ENCODE data around the gene CAPN3.

CAPN3 gene

DNA sequence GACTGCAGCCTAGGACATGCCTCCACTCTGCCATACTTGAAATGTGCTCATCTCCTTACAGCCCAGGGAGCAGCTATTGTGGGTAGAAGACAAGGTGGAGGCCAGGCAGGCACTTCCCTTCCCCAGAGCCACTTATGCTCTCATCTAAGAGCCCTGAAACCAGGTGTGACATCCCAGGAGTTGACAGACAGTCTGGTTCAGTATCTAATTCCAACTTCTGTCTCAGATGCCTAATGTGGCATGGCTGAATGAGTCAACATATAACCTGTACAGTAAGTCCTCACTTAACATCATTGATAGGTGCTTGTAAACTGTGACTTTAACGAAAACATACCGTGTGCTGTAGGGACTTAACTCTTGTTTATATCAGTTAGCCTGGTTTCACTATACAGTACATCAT lies 1.2 kb upstream of the CAPN3 start:
- no peak for DNase-seq (ENCODE audit: low spot score)

DNA sequence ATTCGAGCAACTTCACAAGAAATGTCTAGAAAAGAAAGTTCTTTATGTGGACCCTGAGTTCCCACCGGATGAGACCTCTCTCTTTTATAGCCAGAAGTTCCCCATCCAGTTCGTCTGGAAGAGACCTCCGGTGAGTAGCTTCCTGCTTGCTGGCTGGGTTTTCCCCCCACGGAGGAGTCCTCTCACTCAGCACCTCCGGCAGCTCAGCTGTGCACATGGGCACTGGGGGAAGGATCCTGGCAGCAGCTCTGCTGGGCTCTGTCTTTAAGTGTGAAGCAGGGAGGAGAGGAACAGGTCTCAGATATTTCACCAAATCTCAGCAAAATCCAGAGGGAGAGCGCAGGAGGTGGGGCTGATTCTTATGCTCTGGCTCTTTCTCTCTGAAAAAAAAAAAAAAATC lies 684 bp downstream of the CAPN3 start:
- DNase-seq (ENCODE audit: low spot score), result no peak

DNA sequence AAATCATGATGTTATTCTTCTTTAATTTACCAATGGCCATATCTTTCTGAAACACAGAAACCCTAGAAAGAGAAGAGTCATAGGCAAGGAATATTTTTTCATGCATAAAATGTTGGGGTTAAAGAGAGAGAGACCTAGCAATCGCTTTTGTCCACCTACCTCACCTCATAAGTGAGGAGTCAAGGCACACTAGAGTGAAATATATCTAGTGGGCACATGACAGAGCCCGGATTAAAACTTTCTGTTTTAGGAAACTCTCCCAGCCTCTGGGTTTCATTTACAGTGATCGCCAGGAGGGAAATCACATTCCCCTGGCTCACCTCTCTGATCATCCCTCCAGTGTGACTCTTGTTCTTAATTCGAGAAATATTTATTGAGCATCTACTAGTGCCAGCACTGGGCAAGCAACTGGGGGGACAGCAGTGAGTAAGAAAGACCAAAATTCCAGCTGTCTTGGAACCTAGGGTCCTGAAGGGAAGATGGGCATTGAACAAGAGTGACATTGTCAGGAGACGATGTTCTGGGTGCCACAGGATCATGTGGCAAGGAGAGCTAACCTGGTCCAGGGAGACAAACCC lies 1.3 kb downstream of the CAPN3 start:
- no peak for DNase-seq (ENCODE audit: low spot score)

DNA sequence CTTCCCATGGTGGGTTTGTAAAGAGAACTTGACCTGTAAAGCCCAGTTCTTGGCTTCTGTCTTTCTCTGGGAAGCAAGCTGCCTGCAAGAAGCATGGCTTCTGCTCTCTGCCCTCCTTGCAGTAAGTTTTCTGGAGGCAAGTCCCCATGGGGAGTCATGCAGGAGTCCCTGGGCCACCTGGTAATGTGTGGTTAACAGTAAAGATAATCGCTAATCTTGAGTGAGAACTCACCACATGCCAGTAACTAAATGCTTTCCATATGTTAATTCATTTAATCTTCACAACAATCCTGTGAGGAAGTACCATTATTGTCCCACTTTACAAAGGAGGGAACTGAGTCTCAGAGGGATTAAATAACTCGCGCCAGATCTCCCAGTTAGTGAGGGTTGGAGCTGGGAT lies 4.2 kb downstream of the CAPN3 start:
- no peak for DNase-seq (ENCODE audit: low spot score)

DNA sequence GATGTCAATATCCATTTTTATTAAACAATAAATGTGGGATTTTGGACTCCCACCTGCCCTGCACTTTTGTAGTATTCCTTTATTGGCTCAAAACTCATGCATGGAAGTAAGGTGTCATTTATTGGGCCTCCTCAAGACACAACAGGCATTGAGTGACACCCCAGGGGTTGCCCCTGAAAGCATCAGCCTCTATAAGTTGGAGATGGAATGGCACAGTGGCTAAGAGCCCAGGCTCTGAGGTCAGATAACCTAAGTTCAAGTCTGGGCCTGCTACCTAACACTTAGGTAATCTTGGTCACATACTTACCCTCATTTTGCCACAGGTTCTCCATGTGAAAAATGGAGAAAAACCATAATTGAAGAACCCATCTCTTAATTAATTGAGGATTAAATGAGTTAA lies 4.6 kb downstream of the CAPN3 start:
- no peak for DNase-seq (ENCODE audit: low spot score)

DNA sequence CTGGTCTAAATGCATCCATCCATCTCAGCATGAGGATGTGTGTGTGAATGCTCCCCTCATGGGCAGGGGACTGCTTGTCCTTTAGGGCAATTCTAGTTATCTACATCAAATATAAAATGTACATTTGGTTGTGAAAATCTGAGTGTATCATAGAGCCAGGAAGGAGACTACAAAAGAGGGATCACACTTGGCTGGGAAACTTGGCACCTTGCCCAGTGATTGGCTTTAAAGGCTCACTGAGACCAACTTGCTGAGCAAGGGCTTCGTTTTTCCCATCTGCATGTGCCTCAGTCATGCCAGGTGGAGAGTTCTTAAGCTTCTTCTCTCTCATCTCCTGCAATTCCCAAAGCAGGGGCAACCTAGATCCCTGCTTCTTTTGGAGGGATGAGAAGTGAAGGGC lies 5.2 kb downstream of the CAPN3 start:
- no peak for DNase-seq (ENCODE audit: low spot score)

DNA sequence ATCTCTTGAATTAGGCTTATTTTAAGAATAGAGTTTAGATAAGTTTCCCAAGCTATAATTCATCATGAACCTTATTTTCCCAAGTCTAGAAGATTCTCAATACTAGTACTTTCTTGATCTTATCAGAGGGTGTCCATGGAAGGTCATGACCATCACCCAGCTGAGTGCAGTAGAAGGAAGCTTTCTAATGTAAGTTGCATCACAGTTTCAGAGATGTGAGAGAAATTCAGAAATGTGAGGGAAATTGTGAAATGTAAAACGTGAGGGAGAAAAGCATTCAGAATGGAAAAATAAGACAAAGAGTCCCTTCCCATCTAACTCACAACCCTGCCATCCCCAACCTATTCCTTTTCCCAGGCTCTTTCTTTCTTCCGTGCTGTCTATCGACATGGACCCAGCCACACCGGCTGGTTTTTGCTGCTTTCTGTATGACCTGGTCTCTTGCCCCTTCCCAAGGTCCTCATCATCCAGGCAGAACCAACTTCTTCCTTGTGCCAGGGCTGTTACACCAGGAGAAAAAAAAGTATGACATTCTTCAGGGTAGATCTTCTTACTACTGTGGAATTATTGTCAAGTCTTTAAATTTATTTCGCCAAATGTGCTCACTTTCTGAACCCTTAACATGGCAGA lies 6.7 kb downstream of the CAPN3 start:
- DNase-seq (ENCODE audit: low spot score), result no peak

DNA sequence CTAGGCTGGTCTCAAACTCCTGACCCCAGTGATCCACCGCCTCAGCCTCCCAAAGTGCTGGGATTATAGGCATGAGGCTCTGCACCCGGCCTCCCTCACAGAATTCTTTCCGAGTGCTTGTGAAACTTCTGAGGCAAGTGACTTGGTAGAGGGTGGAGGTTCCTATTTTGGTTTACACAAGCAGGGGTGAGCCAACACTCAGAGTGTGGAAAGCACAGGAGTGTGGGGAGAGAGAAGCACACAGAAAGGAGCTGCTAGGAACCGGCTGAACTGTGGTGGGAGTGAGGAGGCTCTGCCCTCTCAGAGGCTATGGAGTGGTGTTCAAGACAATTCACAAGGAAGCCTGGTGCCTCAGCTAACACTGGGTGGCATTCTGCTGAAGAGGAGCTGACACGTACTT lies 7.7 kb downstream of the CAPN3 start:
- no peak for DNase-seq (ENCODE audit: low spot score)

DNA sequence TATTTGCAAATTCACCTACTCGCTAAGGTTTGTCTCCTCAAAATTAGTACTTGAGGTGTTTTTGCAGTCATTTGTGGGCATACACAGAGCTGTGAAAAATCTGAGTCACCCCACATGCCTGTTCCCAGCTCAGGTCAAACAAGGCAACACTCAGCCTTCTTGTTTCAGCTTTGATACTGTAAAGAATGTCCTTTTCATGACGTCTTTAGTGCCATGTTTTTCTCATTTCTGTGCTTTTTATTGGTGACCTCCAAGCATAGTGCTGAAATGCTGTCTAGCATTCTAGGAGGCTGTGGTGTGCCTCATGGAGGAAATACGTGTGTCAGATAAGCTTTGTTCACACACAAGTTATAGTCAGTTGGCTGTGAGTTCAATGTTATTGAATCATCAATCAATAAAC lies 8.8 kb downstream of the CAPN3 start:
- no peak for DNase-seq (ENCODE audit: low spot score)

DNA sequence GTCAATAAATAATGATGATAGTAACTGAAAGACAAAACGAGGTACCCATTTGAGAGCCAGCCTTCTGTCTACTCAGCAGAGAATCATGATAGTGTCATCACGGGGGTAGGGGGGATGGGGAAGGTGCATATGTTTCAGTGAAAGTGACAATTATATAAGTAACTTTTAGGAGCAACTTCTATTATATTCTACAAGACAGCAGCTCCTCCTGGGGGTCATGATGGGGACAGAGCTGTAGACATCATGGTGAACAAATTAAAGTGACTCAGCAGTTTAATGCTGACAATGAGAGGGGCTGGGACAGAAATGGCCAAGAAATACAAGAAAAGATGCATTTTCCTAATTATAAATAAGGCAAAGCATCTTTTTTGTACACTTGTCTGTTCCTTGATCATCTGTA lies 11.8 kb downstream of the CAPN3 start:
- DNase-seq (ENCODE audit: low spot score), result no peak

DNA sequence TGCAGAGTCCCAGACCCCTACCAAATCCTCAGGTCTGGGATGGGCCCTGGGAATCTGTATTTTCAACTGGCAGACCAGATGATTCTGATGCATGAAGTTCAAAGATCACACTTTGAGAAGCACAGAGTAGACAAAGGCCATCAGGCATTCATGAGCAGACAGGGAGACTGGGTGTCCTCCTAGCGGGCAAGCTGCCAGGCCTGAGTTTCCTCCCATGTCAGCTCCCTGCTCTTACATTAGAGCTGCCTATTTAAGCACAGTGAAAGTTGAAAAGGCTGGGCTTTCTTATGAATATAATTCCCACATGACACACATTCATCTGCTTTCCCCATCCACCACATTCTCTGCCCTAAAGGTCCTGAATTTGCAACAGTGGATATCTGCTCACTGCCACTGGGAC lies 14.0 kb downstream of the CAPN3 start:
- DNase-seq (ENCODE audit: low spot score), result no peak

DNA sequence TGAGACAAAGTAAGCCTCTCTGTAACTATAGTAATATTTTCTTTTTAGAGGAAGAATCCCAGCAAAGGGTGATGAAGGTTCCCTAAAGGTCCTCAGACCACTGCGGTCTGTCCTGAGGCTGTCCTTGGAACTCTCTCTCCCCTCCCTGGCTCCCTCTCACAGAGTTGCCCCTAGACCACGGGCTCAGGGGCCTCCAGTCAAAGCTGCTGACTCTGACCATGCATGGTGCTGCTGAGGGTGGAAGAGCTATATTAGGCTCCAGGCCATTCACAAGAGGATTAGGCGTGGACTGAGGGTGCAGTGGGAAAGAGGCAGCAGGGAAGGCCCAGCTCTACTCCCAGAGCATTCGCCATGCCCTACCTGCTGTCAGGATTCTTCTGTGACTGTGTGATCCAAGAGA lies 14.6 kb downstream of the CAPN3 start:
- no peak for DNase-seq (ENCODE audit: low spot score)

DNA sequence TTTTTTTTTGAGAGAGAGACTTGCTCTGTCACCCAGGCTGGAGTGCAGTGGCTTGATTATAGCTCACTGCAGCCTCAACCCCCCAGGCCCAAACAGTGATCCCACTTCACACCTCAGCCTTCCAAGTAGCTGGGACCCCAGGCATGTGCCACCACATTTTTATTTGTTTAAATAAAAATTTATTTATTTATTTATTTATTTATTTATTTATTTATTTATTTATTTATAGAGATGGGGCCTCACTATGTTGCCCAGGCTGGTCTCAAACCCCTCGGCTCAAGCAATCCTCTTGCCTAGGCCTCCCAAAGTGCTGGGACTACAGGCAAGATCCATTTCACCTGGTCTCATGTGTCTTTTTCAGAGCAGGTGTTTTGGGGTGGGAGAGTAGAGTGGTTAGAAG lies 15.5 kb downstream of the CAPN3 start:
- no peak for DNase-seq (ENCODE audit: low spot score)

DNA sequence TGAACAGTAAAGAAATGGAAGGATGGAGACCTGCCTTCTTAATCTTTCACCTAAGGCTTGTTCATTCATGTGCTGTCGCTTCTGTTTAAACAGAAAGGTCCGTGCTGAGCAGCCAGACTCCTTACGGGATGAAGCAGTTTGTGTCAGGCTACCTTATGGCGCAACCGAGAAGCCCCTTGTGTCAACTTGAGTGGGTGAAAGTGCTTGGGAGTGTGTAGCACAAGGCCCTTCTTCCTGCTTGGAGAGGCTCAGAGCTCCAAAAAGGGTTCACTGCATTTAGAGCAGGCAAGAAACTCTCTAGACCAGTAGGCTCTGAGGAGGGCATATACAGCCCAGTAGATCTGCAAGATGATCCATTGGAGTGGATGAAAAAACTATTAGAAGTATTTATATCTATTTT lies 16.0 kb downstream of the CAPN3 start:
- no peak for DNase-seq (ENCODE audit: low spot score)

DNA sequence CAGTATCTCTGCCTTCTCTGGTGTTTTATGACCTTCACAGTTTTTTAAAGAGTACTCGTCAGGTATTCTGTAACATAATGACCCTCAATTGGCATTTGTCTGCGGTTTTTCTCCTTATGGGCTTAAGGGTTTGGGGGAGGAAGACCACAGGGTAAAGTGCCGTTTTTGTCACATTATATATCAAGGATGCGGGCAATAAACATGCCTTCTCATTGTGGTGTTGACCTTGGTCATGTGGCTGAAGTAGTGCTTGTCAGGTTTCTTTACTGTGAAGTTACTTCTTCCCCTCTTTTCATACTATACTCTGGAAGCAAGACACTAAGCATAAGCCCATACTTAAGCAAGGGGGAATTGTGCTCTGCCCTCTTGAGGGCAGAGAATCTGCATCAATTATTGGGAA lies 16.6 kb downstream of the CAPN3 start:
- DNase-seq (ENCODE audit: low spot score), result no peak

DNA sequence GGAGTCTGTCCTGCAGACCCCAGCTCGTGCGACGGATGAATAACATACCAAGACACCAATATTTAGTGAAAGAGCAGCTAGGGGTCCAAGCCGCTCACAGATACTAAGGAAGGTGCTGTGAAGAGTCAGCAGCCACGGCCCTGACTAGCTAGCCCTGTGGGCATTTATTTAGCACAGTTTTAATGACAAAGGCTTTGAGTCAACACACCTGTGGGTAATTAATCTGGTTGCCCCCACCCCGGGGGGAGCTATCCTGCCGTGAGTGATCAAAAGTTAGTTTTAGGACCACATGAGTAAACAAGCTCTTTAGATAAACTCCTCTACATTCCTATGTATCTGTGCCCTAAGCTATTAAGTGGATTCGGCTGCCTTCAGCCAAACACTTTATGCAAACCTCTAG lies 18.7 kb downstream of the CAPN3 start:
- DNase-seq (ENCODE audit: low spot score), result no peak

DNA sequence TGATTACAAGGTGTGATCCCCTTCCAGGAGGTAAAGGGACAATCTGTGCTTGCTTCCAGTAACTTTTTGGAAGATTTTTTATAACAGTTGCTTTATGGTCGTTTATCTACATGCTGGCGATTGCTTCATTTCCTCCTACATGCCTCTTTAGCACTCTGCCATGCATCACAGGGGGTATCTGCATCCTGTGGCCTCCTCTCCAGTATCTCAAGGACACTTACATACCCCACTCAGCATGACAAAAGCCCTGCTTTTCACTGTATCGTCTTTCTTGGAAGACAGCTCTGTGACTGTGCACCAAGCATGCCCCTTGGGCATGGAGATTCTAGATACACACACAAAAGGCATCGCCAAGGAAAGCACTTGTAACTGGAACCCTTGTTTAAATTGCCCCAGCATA lies 25.3 kb downstream of the CAPN3 start:
- no peak for DNase-seq (ENCODE audit: low spot score)

DNA sequence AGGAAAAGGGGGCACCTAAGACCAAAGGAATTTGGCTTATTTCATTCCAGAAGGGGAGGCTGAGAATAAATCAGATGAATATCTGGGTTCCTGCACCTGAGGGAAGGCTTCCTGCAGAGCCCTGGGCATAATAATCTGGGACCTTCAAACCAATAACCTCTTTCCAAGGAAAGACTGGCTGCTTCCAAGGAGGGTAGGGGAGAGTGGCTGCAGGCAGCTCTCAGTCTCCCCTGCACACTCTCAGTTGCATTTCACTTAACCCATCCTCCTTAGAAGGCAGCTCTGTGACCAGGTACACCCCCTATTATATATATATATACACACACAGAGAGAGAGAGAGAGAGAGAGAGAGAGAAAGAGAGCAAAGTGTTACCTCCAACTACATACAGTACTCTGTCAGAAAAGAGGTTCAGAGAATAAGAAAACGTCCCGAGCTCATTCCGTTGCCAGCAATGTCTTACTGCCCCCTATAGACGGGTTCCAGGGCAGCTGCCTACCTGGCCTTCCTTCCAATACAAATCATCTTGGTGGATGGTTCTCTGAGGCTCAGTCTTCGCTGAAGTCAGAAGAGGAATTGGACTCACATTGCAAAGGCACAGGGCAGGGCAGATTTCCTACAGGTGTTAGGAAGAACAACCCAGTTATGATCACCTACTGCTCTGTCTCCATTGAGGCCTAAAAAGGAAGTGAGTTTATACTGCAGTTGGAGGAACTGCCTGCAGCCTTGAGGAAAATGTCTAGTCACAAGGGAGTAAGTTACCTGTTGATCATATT lies 26.1 kb downstream of the CAPN3 start:
- peak; percentile 51 for DNase-seq (ENCODE audit: low spot score)

DNA sequence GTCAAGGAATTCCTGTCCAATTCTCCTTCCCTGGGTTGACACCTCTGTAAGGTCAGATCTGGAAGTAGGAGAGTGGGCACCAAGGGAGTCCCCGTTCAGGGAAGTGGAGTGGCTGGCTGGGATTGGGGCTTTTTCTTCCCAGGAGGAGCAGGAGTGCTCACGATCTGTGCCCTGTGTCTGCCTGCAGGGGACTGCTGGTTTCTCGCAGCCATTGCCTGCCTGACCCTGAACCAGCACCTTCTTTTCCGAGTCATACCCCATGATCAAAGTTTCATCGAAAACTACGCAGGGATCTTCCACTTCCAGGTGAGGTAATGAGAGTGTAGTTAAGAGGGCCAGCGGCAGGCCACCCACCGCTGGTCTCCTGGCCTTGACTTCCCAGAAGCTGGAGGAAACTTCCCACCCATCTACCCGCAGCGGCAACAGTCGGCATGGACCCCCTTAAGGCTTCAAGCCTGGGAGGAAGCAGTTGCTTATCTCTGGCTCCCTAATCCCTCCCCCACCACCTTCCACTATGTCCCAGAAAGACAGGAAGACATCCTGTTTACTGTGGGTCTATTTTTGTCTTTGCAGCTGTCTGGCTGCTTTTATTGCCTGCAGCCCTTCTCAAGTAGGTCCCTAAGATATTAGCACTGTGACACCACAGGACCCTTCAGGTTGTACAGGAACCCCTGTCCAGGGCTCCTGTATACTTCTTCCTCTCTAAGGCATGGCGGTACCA lies 26.8 kb downstream of the CAPN3 start:
- no peak for DNase-seq (ENCODE audit: low spot score)

DNA sequence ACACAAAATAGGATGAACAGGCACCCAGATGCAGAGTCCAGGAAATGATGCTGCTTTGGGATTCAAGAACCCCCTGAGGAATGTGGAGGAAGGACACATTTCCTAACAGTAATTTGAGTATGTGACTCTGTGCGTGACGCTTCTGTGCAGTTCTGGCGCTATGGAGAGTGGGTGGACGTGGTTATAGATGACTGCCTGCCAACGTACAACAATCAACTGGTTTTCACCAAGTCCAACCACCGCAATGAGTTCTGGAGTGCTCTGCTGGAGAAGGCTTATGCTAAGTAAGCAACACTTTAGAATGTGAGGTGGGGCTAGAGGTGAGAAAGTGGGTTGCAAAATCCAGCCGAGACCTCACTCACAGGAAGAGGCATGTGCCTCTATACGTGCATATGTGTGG lies 28.3 kb downstream of the CAPN3 start:
- no peak for DNase-seq (ENCODE audit: low spot score)

DNA sequence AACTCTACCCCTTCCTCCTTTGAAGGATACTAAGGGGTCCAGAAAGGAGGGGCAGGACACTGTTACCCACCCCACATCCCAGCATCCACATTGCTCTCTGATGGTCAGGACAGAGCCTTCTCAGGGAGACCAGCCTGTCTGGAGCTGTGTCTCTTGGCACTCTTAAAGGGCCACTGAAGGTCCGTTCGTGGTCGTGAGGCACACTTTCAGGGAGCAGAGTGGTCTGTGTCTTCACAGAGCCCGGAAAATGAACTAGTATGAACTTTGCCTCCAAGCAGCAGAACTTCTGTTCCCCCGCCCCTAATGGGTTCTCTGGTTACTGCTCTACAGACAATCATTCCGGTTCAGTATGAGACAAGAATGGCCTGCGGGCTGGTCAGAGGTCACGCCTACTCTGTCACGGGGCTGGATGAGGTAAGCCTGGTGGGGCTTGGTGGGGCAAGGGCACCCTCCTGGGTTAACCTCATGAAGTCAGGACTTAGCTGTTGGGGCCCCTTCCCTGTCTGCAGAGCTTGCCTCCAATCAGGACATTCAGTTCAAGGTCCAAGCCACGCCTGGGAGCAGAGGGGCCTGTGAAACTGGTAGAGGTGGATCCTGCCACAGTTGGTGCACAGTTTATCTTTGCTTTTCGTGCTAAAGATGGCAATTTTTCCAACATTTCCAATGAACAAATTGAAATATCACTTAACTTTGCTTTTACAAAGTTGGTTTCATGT lies 33.2 kb downstream of the CAPN3 start:
- peak; percentile 77 for DNase-seq (ENCODE audit: low spot score)

DNA sequence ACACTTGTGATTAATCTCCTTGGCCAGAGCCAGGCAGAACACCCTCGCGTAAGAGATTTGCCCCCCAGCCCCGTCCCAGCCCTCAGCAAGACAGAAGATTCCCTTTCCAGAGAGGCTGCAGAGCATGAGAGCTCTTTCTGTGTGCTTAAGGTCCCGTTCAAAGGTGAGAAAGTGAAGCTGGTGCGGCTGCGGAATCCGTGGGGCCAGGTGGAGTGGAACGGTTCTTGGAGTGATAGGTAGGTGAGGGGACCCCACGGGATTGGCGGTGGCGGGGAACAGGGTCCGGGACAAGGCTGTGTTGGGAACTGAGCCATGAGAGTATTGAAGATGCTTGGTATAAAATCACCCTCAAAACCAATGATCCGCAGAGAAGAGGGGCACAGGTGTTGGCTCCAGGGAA lies 34.8 kb downstream of the CAPN3 start:
- DNase-seq (ENCODE audit: low spot score), result no peak

Data from HuH-7.5 (cell line).